ENCODE data around the gene SCNN1G.

SCNN1G gene

GRCh38 chr16:23216658-23217246, 34.2 kb downstream of the SCNN1G start:
- DNase-seq (ENCODE audit: low spot score): no peak
- ChIA-PET POLR2A (ENCODE audit: low non-redundant PET) (no interaction called here), CTCF (no interaction called here)
- H3K27ac ChIP-seq: no peak overlapping the region
- TF ChIP-seq CTCF (conservative IDR thresholded peaks at IDR 0.05; ENCODE audit: low read depth): no peak

GRCh38 chr16:23217646-23218045, 35.1 kb downstream of the SCNN1G start:
- TF ChIP-seq CTCF (conservative IDR thresholded peaks at IDR 0.05; ENCODE audit: low read depth): no peak
- no peak for DNase-seq (ENCODE audit: low spot score)
- H3K27ac ChIP-seq: no peak overlapping the region
- CTCF ChIA-PET: no interaction called here
- POLR2A ChIA-PET (ENCODE audit: low non-redundant PET): no interaction called here

GRCh38 chr16:23222929-23223328, 40.4 kb downstream of the SCNN1G start:
- H3K27ac ChIP-seq: no peak overlapping the region
- ChIA-PET POLR2A (ENCODE audit: low non-redundant PET) (no interaction called here), CTCF (interaction anchor here (1.0 kb wide), 1 partner anchor 11 kb away, joined by 3 read pairs; no protein-coding TSS in a partner anchor)
- DNase-seq (ENCODE audit: low spot score): no peak
- TF ChIP-seq CTCF (conservative IDR thresholded peaks at IDR 0.05; ENCODE audit: low read depth): no peak

- H3K27ac ChIP-seq: no peak overlapping the region
- ChIA-PET POLR2A (ENCODE audit: low non-redundant PET) (no interaction called here), CTCF (interaction anchor here (1.0 kb wide), 1 partner anchor 11 kb away, joined by 3 read pairs; no protein-coding TSS in a partner anchor)
- no peak for DNase-seq (ENCODE audit: low spot score)
- TF ChIP-seq CTCF (conservative IDR thresholded peaks at IDR 0.05; ENCODE audit: low read depth): no peak
Measured at GRCh38 chr16:23223368-23223767, 40.8 kb downstream of the SCNN1G start.

- H3K27ac ChIP-seq: no peak overlapping the region
- CTCF ChIA-PET: interaction anchor here (0.6 kb wide), 1 partner anchor 10 kb away, joined by 3 read pairs; no protein-coding TSS in a partner anchor
- POLR2A ChIA-PET (ENCODE audit: low non-redundant PET): no interaction called here
- no peak for TF ChIP-seq CTCF (conservative IDR thresholded peaks at IDR 0.05; ENCODE audit: low read depth)
- DNase-seq (ENCODE audit: low spot score): no peak
Measured at GRCh38 chr16:23225109-23225508, 42.6 kb downstream of the SCNN1G start.

- POLR2A ChIA-PET (ENCODE audit: low non-redundant PET): no interaction called here
- H3K27ac ChIP-seq: no peak overlapping the region
- TF ChIP-seq CTCF (conservative IDR thresholded peaks at IDR 0.05; ENCODE audit: low read depth): no peak
- CTCF ChIA-PET: interaction anchor here (0.6 kb wide), 3 partner anchors 10 to 401 kb away, joined by 3 read pairs; no protein-coding TSS in a partner anchor
- peak; percentile 10 for DNase-seq (ENCODE audit: low spot score)
Measured at GRCh38 chr16:23225634-23226033, 43.1 kb downstream of the SCNN1G start.
